Testis (tissue), 3 donors: ENCODE results near the gene NR2F2. TPM values are rescaled to one million over a fixed set of nuclear protein-coding genes. Genes with fewer than 3 reads are reported as not detected.

Experiments
- DNase-seq: peaks from one replicate; pipeline ENCODE4 v3.0.0-alpha.2; 2019
- H3K27ac ChIP-seq, 2 donors: fragments of 200-600 bp; sonication (generic); one replicate each; pipeline ENCODE4 v1.5.1; 2019
- H3K27me3 ChIP-seq: fragments of 200-600 bp; sonication (generic); one replicate; pipeline ENCODE4 v1.5.1; 2019
- H3K36me3 ChIP-seq: fragments of 200-600 bp; sonication (generic); one replicate; pipeline ENCODE4 v1.5.1; 2017; ENCODE audit warnings: low read depth; ENCODE audit errors: missing control alignments
- H3K4me1 ChIP-seq: fragments of 200-600 bp; sonication (generic); one replicate; pipeline ENCODE4 v1.5.1; 2019
- H3K4me3 ChIP-seq, 2 donors: fragments of 200-600 bp; sonication (generic); one replicate each; pipeline ENCODE4 v1.5.1; 2017 to 2019
- H3K9me3 ChIP-seq: fragments of 200-600 bp; sonication (generic); one replicate; pipeline ENCODE4 v1.5.1; 2017
- CTCF ChIP-seq, 3 experiments: fragments of 450-650 bp in 2 of 3; fragments of 200-600 bp in 1 of 3; sonication (generic) in 1 of 3; IDR thresholded peaks; one replicate each; pipeline ENCODE4 v1.5.1; 2016 to 2019; ENCODE audit warnings: antibody characterized with exemption in 3 of 3, mild to moderate bottlenecking in 2 of 3, moderate library complexity in 1 of 3
- POLR2A ChIP-seq: fragments of 450-650 bp; IDR thresholded peaks from one replicate; pipeline ENCODE4 v1.6.1; 2017; ENCODE audit warnings: antibody characterized with exemption, mild to moderate bottlenecking, moderate library complexity
- WGBS, 2 donors: methylation state at CpG; one replicate each; pipeline ENCODE4 v1.1.5; 2018; 5-methylcytosine and 5-hydroxymethylcytosine counted together
- intact Hi-C: fragments of 100-400 bp; cut with DNase I; formaldehyde crosslinking; loops from one replicate; pipeline ENCODE4 v1.15.1; 2023; ENCODE audit warnings: low total_unique reads
- polyA plus RNA-seq: library from polyadenylated mRNA; stranded (reverse); fragments of 350-450 nt; fragmentation: Illumina TruSeq; extraction: RNeasy Lipid Tissue Mini Kit (QIAGEN cat#74804); gene quantifications from one replicate; pipeline ENCODE4 v1.2.3, GENCODE V29; 2014; ENCODE audit warnings: low read depth, low replicate concordance; ENCODE audit not compliant: insufficient read depth
- total RNA-seq, 2 donors: library from RNA; depleted of rRNA; stranded (reverse); fragments of >200 nt; gene quantifications; one replicate each; pipeline ENCODE4 v1.2.3, GENCODE V29; 2016

NR2F2 gene
- total and polyA plus RNA-seq, 3 donors from 2014 or later: 31.2 to 42.9 (median 38.2) TPM

GRCh38 chr15:96320703-96321638 lies 9.5 kb upstream of the NR2F2 start:
- H3K27me3 ChIP-seq: no peaks in the 10 kb centered on the region
- H3K36me3 ChIP-seq: no peaks in the 10 kb centered on the region
- H3K4me3 ChIP-seq: peak overlapping the region; percentile 49 to 64
- WGBS, 2 donors: 3 to 5% methylated on average over 28 of the region's 28 CpGs
- no peak for TF ChIP-seq POLR2A
- TF ChIP-seq CTCF (IDR thresholded peaks at IDR 0.05): no peak
- no peaks in the 10 kb centered on the region for H3K4me1 ChIP-seq
- H3K9me3 ChIP-seq: no peaks in the 10 kb centered on the region
- intact Hi-C loops: no loop called here
- peak overlapping the region; percentile 91 to 93 for H3K27ac ChIP-seq
- DNase-seq: no peak

GRCh38 chr15:96321639-96322535 lies 8.6 kb upstream of the NR2F2 start:
- Histone ChIP-seq H3K36me3 (no peaks in the 10 kb centered on the region), H3K27ac (peak overlapping the region; percentile 91 to 93), H3K9me3 (no peaks in the 10 kb centered on the region), H3K4me3 (peak overlapping the region; percentile 49 to 64), H3K4me1 (no peaks in the 10 kb centered on the region), H3K27me3 (no peaks in the 10 kb centered on the region)
- intact Hi-C loops: no loop called here
- TF ChIP-seq POLR2A (no peak), CTCF (IDR thresholded peaks at IDR 0.05) (no peak)
- no peak for DNase-seq
- WGBS, 2 donors: 0 to 2% methylated on average over 32 to 42 of the region's 64 CpGs

GRCh38 chr15:96322536-96323318 lies 7.8 kb upstream of the NR2F2 start:
- WGBS, 2 donors: 1 to 2% methylated on average over 30 to 66 of the region's 66 CpGs
- no peaks in the 10 kb centered on the region for H3K27me3 ChIP-seq
- TF ChIP-seq CTCF (IDR thresholded peaks at IDR 0.05): no peak
- TF ChIP-seq POLR2A: no peak

GRCh38 chr15:96323319-96324145 lies 7.0 kb upstream of the NR2F2 start:
- Histone ChIP-seq H3K36me3 (no peaks in the 10 kb centered on the region), H3K27ac (peak overlapping the region; percentile 91 to 93), H3K4me3 (peak overlapping the region; percentile 49 to 64), H3K9me3 (no peaks in the 10 kb centered on the region), H3K4me1 (no peaks in the 10 kb centered on the region), H3K27me3 (no peaks in the 10 kb centered on the region)
- WGBS, 2 donors: 12 to 17% methylated on average over 25 to 29 of the region's 29 CpGs
- TF ChIP-seq POLR2A (no peak), CTCF (IDR thresholded peaks at IDR 0.05) (no peak)
- DNase-seq: no peak
- intact Hi-C loops: no loop called here

More at GRCh38 chr15:96322536-96323318, 7.8 kb upstream of the NR2F2 start:
- Histone ChIP-seq H3K4me3 (peak overlapping the region; percentile 49 to 64), H3K27ac (peak overlapping the region; percentile 91 to 93), H3K4me1 (no peaks in the 10 kb centered on the region), H3K36me3 (no peaks in the 10 kb centered on the region), H3K9me3 (no peaks in the 10 kb centered on the region)
- no peak for DNase-seq
- intact Hi-C loops: no loop called here
